ENCODE results near the gene RABGAP1L.
A peak's percentile ranks its signal among the peaks of the same experiment; 100 is the strongest.

DNA sequence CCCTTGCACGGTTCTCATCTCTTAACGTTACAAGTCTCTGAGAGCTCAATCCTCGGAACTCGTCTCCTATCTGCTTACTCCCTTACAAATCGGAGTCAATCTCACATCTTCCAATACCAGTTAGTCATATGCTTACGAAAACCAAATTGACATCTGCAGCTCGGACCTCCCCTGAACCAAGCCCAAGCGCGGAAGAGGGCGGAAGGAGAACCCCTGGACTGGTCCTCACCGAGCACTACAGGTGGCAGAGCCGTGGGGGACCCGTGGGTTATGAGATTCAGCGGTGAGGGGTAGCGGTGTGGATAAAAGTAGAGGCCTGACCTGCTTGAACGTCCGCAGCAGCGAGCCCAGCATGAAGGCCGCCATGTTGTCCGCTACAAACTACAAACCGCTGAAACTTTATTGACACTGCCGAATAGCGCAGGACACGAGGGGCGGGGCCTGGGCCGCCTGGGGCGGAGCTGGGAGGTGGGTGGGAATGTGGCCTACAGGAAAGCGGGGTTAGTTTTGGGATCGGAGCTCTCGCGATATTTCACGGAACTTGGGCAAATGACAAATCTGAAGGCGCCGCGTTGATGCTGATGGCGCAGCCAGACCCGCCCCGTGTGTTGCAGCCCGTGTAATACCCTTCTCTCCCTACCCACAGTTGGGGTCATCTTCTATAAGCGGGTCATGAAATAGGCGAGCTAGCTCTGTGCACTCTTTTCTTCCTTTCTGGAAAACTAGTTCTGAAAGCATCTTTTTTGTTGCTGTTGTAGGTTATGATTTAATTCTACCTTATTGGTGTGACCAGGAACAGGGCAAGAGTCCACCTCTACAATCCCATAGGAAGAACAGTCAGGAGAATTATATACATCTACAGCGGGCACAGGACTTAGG is 864.0 kb downstream of the RABGAP1L start, which contains the start of gene MRPS14:
- TF ChIP-seq POLR2AphosphoS5 (IDR thresholded peaks at IDR 0.05) (peak; percentile 77 to 88), CTCF (IDR thresholded peaks at IDR 0.05) (no peak), POLR2A (IDR thresholded peaks at IDR 0.05) (peak in 2 of 4 donors; percentile 76 to 78)
